GM15510 (cell line): ENCODE measurements around the gene SDK1.

Source experiments
- POLR2A ChIP-seq: IDR thresholded peaks from 3 replicates; pipeline ENCODE4 v1.6.1; 2011; ENCODE audit warnings: borderline replicate concordance; ENCODE audit not compliant: insufficient read length; ENCODE audit errors: extremely low read depth

The SDK1 gene

GRCh38 chr7:3682028-3682710 is 381.1 kb downstream of the SDK1 start:
- TF ChIP-seq POLR2A, result no peak

GRCh38 chr7:3683546-3684539 is 382.8 kb downstream of the SDK1 start:
- TF ChIP-seq POLR2A, result no peak

GRCh38 chr7:3688071-3688470 is 387.0 kb downstream of the SDK1 start:
- no peak for TF ChIP-seq POLR2A

- TF ChIP-seq POLR2A, result no peak
These were observed 387.8 kb downstream of the SDK1 start for GRCh38 chr7:3688842-3689241.

DNA sequence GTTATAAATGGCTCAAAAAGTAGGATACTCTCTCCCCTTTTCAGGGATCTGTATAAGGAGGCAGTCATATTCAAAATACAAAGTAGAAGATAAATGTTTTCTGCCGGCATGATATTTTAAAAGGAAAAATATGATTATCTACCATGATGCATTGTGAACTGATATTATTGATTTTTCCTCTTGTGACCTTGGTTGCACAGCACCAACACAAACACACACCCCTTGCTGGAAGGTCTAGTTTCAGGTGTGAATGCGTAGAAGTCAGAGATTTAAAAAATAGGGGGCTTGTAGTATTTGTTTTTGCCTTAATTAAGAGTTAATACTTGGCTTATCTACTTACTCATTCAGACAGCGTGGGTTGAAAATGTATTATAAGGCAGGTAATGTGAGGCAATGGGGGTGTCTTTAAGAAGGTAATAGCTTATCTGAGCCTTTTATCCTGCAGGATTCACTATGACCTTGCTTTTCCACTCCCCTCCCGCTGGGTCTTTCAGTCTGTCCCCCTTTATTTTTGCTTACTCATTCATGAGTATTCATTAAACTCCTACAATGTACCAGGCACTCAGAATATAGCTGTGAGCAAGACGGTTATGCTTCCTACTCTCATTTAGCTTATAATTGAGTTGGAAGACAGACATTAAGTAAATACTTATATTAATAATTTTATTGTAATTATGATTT is 390.6 kb downstream of the SDK1 start:
- TF ChIP-seq POLR2A, result no peak

DNA sequence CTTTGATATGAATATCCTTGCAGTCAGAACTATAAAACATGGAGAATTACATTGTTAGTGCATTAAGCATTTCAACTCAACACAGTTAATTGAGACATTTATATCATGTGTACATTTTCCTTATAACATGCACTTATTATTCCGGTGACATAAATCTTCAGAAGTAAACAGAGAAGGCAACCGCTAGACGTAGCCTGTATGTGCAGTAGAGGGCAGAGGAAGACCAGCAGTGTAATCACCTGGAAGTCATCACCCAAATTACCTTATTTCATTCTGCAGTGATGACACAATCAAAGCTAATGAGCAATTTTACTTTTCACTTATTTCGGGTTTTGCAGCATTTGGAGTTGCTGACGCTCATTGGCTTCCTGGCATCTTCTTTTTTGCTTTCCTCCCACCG is 394.6 kb downstream of the SDK1 start:
- no peak for TF ChIP-seq POLR2A

GRCh38 chr7:3696113-3696512 is 395.1 kb downstream of the SDK1 start:
- no peak for TF ChIP-seq POLR2A

GRCh38 chr7:3697472-3697871 is 396.4 kb downstream of the SDK1 start:
- TF ChIP-seq POLR2A, result no peak

DNA sequence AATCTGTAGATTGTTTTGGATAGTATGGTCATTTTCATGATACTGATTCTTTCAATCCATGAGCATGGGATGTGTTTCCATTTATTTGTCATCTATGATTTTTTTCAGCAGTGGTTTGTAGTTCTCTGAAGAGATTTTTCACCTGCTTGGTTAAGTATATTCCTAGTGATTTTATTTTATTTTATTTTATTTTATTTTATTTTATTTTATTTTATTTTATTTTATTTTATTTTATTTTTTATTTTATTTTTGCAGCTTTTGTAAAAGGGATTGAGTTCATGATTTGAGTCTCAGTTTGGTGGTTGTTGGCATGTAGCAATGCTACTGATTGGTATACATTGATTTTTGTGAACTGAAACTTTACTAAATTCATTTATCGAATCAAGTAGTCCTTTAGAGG is 404.2 kb downstream of the SDK1 start:
- TF ChIP-seq POLR2A, result no peak

- TF ChIP-seq POLR2A, result no peak
These were observed 409.1 kb downstream of the SDK1 start for GRCh38 chr7:3710122-3710521.

DNA sequence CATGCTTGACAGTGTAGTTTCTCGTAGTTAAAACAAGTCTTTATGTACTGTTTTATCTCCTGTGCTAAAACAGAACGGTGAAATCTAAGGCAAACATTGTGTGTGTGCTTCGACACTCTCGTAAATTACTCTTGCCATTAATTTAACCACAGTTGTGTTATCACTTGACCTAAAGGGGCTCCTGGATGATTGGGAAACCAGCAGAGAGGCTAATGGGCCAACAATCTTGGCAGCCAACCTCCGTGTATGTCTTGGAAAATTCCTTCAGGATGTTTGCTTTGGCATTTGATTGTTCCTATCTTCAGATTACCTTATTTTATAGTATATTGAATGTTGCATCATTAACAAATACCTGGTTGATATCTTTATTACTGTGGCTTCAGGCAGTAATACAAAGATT is 409.5 kb downstream of the SDK1 start:
- TF ChIP-seq POLR2A, result no peak

DNA sequence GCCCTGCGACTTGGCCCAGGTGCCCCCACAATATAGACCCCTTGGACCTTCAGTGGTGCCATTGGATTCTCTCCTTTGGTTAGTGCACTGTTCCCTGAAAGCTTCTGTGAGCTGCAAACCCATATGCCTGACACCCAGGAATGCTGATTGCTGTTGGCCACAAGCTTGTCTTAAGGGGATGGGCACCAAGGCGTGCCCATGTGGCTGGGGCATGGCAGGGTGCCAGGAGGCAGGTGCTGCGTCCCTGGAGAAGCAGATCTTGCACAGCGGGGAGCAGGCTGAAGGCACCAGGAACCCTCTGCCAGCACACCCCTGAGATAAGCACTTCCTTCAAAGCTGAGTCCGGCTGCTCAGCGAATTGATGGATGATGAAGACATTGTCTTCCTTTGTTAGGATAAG is 411.8 kb downstream of the SDK1 start:
- no peak for TF ChIP-seq POLR2A

- no peak for TF ChIP-seq POLR2A
These were observed 420.4 kb downstream of the SDK1 start for GRCh38 chr7:3721422-3721821.

DNA sequence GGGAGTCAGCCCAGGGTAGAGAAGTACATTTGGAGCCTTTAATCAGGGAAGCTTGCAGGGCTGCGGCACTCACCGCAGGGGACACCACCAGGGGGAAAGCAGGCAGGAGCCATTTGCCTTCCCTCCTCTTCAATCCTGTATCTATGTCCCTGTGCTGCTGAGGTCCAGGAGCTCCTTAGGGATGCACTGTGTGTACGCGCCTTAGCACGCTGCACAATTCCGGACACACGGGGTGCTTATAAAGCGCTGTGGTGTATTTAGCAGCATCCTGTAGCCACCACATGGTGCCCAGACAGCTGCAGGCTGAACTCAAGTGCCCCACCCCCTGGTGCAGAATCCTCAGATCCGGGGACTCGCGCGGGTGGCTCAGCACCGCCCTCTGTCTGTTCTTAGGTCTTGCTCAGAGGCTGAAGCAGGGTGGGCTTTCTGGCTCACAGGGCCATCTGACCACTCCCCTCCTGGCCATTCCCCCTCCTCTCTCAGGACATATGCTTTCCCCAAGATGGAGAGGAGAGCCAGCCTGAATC is 421.4 kb downstream of the SDK1 start:
- TF ChIP-seq POLR2A, result no peak
